ENCODE data around the gene ANKRD44.

ANKRD44 gene

DNA sequence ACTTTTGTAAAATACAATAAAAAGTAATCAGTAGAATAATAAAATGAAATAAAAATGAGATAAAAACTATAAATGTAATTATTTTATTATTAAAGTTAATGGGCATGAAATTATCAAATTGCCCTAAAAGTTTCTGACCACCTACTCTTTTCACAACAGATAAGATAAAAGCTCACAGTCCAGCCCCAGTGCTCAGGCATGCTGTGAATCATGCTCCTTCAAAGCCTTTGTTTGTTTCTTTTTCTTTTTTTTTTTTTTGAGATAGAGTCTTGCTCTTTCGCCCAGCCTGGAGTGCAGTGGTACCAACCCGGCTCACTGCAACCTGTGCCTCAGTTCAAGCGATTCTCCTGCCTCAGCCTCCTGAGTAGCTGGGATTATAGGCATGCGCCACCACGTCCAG is 181.7 kb downstream of the ANKRD44 start:
- in situ Hi-C loops (cut with HindIII; ENCODE audit: low sequenced_read_pairs), result no loop called here

DNA sequence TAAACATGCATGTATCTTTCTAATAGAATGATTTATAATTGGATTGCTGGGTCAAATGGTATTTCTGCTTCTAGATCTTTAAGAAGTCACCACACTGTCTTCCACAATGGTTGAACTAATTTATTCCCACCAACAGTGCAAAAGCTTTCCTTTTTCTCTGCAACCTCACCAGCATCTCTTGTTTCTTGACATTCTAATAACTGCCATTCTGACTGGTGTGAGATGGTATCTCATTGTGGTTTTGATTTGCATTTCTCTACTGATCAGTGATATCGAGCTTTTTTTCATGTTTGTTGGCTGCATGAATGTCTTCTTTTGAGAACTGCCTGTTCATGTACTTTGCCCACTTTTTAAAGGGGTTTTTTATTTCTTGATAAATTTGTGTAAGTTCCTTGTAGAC is 182.5 kb downstream of the ANKRD44 start:
- in situ Hi-C loops (cut with HindIII; ENCODE audit: low sequenced_read_pairs), result no loop called here

DNA sequence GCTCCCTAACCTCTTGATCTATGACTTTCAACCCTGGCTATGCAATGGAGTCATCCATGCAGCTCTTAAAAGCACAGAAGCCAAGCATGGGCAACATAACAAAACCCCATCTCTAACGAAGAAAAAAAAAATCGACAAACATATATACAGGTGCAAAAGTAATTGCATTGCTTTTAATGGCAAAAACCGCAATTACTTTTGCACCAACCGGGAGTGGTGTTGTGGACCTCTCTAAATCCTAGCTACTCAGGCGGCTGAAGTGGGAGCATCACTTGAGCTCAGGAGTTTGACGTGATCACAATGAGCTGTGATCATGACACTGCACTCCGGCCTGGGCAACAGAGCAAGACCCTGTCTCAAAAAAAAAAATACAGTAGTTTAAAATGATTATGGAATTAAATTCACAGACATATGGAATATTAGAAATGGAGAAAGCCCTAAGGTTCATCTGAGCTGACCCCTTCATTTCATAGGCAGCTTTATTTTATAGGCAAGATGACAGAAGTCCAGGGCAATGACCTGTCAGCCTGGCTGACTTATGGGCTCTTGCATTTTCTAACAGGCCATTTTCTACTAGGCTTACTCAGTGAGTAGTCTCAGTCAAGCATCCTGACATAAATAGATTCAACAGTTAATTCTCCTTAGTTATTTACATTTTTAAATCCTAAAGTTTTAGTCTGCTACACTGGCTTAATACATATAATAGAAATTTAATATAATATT is 183.8 kb downstream of the ANKRD44 start:
- in situ Hi-C loops (cut with HindIII; ENCODE audit: low sequenced_read_pairs), result no loop called here

DNA sequence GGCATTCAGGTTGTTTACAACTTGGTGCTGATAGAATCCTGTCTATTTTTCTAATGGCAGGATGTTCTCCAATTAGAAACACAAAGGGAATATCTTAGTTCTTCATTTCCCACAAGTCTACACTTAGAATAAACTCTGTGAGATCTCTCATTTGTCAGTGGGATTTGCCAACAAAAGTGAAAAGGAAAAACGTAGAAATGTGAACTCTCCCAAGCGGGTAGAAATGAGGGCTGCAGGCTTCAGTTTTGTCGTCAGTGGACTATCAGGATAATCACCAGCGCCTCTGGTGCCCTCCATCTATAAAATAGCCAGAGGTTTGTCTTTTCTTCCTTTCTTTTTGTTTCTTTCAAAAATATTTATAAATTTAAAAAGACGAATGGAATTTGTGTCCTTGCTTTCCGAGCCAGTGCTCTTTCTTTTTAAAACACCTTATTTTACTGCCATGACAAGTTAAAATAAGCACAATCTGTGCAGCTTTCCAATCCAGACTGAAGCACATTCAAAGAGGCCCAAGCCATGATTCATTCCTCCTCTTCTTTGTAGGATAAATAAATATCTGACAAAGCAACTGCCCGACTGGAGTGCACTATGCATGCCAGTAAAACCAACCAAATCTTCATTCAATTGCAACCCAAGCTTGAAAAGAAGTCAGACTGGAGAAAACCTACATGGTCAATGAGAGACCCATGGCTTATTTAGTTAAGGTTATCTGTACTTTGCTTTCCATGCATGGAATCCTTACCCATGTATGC is 185.8 kb downstream of the ANKRD44 start:
- in situ Hi-C loops (cut with HindIII; ENCODE audit: low sequenced_read_pairs), result no loop called here

DNA sequence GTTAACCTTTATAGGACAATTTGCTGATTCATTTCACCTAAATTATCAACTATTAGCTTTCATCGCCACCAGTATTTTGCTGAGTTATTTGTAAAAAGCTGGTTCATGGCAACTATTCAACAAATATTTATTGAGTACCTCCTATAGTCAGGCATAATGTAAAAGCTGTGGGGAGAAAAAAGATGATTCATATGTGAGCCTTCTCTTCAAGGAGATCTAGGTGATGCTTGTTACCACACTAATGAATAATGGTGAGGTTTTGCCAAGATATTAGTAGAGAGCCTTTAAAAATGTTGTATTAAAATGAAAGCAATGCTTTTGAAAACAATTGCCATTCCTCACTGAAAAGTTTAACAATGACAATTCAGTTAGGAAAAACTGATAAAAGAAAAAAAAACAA is 187.8 kb downstream of the ANKRD44 start:
- in situ Hi-C loops (cut with HindIII; ENCODE audit: low sequenced_read_pairs), result no loop called here

DNA sequence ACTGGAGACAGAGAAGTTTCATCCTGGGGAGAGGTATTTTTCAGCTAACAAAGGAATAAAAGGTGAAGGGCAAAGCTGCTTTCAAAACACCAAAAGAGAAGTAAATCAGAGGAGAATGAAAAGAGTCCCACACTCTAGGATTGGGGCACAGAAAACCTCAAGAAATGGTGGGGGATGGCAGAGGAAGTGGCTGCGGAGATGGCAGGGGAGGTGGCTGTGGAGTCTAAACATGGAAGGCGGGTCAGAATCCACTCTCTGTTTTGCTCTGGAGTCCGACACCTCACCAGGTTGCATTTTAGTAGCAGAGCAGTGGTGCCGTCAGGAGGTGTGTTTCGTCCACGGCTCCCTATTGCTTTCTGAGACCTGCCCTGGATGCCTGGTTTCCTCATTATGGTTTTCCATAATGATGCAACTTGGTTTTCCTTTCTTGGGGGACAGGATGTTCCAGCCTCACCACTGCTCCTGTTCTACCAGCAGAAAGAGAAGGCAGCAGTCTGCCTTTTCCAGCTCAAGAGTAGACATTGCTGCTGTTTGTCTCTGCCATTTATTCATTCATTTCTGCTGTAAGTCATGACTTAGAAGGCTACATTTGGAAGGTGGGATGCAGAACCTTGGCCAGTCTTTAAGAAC is 188.7 kb downstream of the ANKRD44 start:
- in situ Hi-C loops (cut with HindIII; ENCODE audit: low sequenced_read_pairs), result no loop called here

DNA sequence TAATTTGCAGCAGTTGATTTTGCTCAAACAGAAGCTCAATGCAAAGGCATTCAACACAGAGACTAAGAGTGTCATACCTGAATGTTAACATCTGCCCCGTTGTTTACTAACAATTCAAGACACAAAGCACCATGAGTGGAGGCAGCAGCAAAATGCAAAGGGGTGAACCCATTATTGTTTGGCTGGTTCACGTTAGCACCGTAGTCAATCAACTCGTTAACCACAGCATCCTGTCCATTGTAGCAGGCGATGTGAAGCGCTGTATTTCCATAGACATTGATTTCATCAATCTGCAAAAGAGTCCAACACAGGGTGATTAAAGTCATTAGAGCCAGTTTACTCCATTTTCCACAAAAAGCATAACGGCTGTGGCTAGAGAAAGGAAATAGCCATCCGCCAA is 189.3 kb downstream of the ANKRD44 start:
- in situ Hi-C loops (cut with HindIII; ENCODE audit: low sequenced_read_pairs), result no loop called here

DNA sequence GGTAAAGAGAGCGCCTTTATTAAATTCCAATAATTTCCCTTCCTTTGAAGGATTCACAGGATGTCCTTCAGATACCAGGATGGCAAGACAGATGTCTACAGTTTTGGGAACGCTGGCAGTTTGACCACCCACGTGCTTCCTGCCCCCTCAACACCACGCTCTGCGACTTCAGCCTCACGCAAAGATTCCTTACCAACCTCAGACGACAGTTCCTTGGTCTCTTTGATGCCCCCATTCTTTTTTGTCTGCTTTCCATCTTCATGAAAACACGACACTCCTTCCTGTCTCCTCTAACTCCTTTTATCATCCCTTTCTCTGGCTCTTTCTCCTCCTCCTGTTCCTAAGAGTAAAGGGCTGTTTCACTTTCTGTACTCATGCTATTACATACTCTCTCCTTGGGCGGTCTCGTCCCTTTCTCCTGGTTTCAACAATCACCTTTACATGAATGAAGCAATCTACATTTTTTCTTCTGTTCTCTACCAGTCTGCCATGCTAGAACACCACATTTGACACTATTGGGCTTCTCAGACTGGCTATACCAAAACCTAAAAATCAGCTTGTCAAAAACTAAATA is 194.2 kb downstream of the ANKRD44 start:
- in situ Hi-C loops (cut with HindIII; ENCODE audit: low sequenced_read_pairs), result no loop called here

DNA sequence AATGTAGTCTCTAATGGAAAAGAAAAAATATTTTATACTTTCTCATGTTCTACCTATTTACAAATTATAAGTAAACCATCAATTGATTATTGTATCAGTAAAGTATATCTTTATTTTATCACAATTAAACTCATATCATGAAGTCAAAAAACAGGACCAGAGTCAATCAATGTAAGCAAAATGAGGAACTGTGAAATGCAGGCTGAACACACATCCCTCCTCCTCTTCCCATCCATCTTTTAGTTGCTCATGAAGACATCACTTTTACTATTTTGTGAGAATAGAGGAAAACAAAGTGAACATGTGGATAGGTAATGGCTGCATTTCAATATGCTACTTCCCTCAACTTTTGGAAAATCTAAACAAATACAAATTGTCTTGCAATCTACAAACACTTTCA is 195.3 kb downstream of the ANKRD44 start:
- in situ Hi-C loops (cut with HindIII; ENCODE audit: low sequenced_read_pairs), result no loop called here

DNA sequence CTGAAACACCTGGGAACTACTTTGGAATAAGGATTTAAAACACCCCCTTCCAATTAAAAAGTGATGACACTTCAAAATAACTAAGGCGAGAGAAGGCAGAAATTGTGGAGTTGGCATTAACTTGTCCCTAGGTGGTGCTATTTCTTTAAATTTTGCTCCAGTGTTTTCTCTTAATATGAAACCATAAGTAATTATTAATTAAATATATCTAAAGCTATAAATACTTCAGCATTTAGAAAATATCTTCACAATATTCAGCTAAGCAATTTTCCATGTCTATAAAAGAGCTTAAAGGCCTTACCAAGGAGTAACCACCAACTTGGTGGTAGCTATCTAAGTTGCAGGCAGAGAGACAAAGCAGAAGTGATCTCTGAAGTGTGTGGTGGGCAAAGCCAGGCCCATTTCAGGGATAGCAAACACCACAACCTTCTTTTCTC is 197.3 kb downstream of the ANKRD44 start:
- in situ Hi-C loops (cut with HindIII; ENCODE audit: low sequenced_read_pairs), result no loop called here

DNA sequence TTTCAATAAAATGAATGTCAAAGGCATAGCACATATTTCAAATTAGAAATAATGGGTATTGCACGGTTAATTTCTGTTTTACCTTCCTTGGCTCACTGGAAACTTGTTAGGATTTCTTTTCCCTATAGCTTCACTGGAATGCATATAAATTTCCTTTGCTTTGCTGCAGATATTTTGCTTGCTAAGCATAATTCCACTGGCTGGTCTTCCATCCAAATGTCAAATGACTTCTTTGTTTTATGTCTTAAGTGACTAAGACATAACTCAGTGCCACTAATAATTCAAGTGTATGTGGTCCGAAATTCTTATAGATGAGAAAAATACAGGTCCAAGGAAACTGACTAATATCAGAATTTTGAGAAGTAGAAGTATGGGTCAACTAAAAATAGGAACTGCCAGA is 201.3 kb downstream of the ANKRD44 start:
- in situ Hi-C loops (cut with HindIII; ENCODE audit: low sequenced_read_pairs), result no loop called here

DNA sequence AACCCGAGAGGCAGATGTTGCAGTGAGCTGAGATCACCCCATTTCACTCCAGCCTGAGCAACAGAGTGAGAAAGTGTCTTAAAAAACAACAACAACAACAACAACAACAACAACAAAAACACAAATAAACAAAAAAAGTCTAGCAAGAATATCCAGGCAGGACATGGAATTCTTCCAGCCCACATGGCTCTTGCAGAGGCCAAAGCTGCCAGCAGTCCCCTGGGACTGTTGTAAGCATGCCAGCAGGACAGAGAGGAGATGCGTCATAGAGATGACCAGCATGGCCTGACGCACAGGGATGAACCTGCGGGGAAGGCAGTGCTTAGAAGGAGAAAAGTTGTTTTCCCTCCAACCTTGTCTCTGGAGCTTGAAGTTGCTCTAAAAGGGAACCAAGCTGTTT is 201.8 kb downstream of the ANKRD44 start:
- in situ Hi-C loops (cut with HindIII; ENCODE audit: low sequenced_read_pairs), result no loop called here

DNA sequence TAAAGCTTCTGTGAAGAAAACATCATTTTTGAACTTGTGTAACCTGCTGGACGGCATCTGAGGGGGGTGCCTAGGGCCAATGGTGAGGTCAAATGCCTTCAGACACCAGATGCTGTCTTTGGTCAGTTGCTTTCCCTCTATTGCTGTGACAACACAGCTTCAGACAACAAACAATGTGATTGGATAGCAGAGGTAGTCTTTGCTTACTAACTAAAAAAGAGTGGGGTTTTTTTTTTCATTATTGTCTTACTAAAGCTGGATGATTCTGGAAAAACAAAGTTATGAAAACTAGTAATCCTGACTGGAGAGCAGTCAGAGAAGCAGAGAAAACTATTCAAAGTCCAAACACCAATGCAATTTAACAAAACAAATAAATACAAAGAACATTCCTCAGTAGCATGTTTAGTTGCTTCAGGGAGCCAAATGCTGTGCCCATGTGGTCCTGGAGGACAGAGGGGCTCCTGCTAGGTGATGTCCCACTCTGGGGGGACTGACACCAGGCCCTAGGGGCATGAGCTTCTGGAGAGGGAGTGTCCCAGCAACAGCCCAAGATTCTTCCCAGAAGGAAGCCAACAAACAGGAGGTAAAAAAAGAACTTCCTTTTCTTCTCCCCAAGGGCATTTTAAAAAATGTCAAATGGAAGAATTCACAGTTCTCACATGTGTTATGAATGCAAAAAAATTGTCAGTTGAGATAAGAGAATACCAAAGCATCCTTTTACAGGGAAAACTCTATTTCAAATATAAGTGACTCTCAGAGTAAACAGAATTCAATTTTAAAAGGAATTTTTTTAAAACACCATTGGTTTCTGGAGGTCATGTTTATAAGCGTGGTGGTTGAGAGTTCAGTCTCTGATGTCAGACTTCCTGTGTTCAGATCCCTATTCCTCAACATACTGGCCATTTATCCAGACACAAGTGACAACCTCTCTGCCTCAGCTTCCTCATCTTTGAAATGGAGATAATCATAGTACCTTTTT is 203.0 kb downstream of the ANKRD44 start:
- in situ Hi-C loops (cut with HindIII; ENCODE audit: low sequenced_read_pairs), result no loop called here

DNA sequence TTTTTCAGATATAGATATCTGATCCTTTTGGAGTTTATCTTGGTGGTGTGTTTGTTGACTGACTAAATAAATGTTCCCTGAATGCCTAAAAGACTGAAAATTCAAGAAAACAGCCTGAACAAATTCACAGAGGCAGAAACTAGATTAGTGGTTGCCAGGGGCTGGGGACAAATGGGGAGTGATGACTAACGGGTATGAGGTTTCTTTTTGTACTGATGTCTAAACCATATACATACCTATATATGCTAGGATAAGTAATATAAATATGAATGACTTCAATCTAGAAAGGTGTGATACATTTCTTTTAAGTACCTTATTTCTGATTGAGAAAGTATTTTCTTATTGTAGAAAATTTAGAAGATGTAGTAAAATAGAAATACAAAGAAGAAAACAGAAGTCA is 207.2 kb downstream of the ANKRD44 start:
- in situ Hi-C loops (cut with HindIII; ENCODE audit: low sequenced_read_pairs), result no loop called here

DNA sequence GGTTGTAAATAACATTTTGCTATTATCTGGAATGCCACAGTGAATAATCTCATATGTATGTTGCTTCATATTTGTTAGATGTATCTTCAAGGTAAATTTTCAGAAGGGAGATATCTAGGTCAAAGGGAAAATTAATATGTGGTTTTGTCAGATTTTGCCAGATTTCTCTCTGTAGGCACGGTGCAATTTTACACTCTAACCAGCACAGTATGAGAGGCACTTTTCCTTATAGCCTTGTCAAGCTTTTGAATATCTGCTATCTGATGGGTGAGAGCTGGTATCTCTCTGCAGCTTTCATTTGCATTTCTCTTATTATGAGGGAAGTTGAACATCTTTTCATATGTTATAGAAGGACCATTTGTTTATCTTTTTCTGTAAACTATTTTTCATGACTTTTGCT is 208.3 kb downstream of the ANKRD44 start:
- in situ Hi-C loops (cut with HindIII; ENCODE audit: low sequenced_read_pairs), result no loop called here

DNA sequence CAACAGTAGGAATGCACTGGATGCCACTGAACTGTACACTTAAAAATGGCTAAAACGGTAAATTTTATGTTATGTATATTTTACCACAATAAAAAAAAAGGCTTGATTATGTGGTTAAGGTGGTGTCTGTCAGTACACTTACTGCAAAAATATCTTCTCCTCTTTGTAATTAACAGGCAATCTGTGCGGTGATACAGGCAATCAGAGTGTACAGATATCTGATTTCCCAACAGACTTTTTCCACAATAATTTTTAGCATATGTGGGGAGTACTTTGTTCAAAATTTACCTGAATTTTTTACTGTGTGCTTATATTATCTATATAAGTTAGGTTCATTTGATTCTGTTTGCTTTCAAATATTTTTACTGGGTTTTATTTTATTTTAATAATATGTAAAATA is 209.1 kb downstream of the ANKRD44 start:
- in situ Hi-C loops (cut with HindIII; ENCODE audit: low sequenced_read_pairs), result no loop called here

DNA sequence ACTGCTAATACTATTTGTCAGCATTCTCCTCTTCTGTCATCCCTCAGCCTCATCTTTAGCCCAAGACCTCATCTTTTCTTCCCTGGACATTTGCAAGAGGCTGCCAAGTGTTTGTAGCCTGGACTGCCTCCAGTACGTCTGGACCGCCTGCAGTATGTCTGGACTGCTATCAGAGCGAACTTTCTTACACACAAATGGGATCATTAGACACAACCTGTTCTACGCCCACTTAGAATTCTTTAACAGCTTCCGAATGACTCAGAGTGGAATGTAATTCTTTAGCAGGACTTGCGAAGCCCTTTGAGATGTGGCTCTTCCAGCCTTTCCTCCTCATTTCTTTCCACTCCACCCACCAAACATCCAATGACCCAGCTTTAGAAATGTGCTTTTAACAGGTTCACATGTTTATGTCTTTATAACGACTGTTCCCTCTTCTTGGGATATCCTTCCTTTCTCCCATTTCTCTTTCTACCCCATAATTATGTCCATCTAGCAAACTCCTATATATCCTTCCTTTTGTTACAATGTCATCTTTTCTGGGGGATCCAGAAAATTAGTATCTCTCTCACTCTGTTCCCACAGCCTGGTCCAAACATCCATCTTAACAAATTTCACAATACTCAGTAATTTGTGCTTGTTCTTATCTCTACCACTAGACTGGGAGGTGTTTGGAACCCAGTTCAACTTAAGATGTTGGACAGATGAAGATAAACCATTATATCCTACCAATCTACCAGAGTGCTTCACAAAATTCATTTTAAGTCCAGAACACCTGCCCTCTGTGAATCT is 212.8 kb downstream of the ANKRD44 start:
- in situ Hi-C loops (cut with HindIII; ENCODE audit: low sequenced_read_pairs), result no loop called here

DNA sequence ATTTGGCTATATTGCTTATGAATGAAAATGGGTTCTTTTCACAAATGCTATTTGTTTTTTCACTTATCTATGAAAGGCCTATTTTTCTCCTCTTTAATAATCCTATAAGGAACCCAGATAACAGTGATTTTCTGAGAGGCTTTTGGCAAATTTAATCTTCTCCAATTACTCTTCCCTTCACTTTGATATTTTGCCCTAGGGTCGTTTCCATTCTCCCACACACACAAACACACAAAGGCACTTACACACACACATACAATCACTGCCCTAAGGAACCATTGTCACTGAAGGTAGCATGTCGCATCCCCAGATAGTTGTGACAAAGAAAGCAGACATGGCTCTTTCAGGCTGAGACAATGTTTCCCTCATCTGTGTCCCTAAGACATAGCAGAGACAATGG is 213.9 kb downstream of the ANKRD44 start:
- in situ Hi-C loops (cut with HindIII; ENCODE audit: low sequenced_read_pairs), result no loop called here

DNA sequence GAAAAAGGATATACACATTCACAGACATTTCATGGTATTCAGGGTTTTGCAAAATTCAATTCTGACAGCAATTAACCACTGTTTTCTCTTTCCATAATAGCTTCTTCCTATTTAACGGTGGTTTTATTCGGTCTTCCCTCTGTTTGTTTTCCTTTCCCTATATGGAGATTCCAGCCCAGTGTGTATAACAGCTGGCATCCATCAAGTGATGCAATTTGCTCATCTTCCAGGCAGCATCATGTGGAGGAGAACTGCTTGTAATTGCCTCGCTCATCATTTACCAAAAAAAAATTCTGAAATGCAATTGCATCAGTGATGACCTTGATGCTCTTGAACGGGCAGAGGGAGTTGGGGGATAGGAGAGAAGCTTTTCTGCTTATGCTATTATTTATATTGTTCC is 218.1 kb downstream of the ANKRD44 start:
- in situ Hi-C loops (cut with HindIII; ENCODE audit: low sequenced_read_pairs), result no loop called here
